Stimulated activated CD8-positive, alpha-beta memory T cell treated with anti-CD3 and anti-CD28 coated beads, Interleukin-15, amount 100 ng/mL, for 24 hours (primary cell): Measurements from ENCODE around the gene ANO3.

Experiments
- DNase-seq: peaks from one replicate; pipeline ENCODE4 v3.0.0-alpha.2; 2020; ENCODE audit warnings: low read depth

ANO3 gene

GRCh38 chr11:26493616-26494015 lies 161.7 kb downstream of the ANO3 start:
- DNase-seq: no peak

DNA sequence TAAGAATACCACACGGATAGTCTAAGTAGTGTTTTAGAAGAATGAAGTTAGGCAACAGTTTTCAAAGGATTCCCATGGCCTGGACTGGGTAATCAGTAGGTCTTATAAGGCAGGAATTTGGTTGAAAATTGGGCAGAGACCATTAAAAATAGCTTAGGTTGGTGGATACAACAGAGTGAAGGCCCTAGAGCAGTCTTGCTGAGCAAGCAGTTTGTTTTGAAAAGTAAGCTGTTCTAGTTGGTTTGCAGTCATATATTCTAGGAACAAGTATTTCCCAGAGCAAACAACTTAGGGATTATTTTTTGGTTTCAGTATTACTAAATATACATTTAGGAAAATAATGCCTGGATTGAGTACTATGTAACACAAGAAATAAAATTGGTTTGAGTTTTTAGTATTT lies 175.3 kb downstream of the ANO3 start:
- DNase-seq: no peak

- no peak for DNase-seq
Measured at GRCh38 chr11:26510164-26510563, 178.2 kb downstream of the ANO3 start.

DNA sequence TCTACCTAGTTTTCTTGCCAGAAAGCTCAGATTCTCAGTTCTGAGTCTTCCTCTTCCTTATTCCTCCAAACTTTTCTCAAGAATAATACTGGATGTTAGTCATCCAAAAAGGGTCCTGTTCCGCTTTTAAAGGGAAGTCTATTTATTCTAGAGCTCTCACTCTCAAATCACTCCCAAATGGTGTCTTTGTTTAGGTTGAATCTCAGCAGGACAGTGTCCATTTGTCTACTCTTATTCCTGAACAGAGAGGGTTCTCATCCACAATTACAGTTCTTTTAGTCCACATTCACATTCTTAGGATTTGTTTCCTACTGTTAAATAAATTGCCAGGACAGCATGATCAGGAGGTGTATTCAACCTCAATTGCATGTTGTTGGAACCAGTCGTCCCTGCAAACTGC lies 178.8 kb downstream of the ANO3 start:
- DNase-seq: no peak

GRCh38 chr11:26512196-26512595 lies 180.3 kb downstream of the ANO3 start:
- DNase-seq: no peak

- DNase-seq: no peak
Measured at GRCh38 chr11:26519469-26519868, 187.5 kb downstream of the ANO3 start.

- no peak for DNase-seq
Measured at GRCh38 chr11:26522912-26523610, 191.1 kb downstream of the ANO3 start.

GRCh38 chr11:26527685-26528084 lies 195.8 kb downstream of the ANO3 start:
- DNase-seq: no peak

DNA sequence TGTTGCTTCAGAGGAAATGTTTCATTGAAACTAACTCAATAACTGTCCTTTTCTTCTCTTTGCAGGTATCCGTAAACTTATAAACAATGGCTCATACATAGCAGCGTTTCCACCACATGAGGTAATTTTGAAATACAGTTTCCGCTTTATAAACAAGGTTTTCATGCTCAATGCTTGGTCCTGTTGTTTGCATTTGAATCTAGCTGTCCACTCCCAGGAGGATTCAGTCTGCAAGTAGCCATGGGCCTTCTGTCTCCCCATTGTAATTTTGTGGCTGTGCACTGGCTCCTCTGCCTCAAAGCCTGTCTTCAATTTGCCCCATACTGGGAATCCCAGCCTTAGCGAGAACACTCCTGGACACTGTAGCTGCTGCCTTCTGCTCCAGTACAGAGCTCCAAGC lies 205.4 kb downstream of the ANO3 start:
- no peak for DNase-seq

DNA sequence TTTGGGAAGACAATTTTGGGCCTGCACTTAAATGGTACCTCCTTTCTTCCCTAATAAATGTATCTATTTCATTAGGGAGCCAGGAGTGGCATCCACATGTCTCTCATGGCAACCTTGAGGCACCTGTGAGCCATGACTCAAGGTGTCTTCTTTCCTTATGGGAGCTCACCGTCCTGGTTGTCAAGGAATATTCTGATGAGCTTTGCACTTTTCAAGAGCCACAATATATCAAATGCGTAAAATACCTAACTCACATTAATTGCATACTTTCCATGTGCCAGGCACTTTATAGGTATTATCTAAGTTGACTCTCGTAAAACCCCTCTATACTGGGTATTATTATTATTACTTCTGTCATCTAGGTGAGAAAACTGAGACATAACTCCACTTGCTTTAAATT lies 207.6 kb downstream of the ANO3 start:
- no peak for DNase-seq

GRCh38 chr11:26541870-26542269 lies 209.9 kb downstream of the ANO3 start:
- DNase-seq: no peak

- DNase-seq: no peak
Measured at GRCh38 chr11:26549176-26549575, 217.2 kb downstream of the ANO3 start.

- no peak for DNase-seq
Measured at GRCh38 chr11:26550022-26550421, 218.1 kb downstream of the ANO3 start.

DNA sequence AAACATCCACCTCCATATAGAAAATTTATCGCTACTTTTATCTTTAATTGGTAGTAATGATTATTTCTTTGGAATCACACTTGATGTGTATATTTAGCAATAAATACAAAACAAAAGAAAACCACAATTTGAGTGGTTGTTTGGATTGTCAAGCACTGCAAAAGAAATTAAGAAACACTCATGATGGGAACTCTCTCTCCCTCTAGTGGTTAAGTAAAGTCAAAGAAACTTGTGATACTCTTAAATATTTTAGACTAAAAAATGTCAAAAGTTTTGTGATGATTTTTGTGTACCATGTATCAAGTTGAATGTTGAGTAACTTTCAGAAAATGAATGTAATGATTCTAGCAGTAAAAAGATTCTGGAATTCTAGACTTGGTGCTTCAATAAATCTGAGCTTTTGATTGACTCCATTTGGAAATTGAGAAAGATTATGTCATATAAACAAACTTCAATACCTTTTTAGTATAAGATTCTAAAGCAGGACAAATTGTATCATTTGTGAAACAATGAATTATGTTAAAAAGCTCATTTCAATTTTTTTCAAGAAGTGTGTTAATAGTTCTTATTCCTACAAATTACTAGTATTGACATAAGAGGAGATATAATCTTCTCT lies 219.4 kb downstream of the ANO3 start:
- DNase-seq: no peak

GRCh38 chr11:26553182-26553581 lies 221.3 kb downstream of the ANO3 start:
- DNase-seq: no peak

GRCh38 chr11:26554455-26554854 lies 222.5 kb downstream of the ANO3 start:
- no peak for DNase-seq

- DNase-seq: no peak
Measured at GRCh38 chr11:26556582-26556981, 224.7 kb downstream of the ANO3 start.

DNA sequence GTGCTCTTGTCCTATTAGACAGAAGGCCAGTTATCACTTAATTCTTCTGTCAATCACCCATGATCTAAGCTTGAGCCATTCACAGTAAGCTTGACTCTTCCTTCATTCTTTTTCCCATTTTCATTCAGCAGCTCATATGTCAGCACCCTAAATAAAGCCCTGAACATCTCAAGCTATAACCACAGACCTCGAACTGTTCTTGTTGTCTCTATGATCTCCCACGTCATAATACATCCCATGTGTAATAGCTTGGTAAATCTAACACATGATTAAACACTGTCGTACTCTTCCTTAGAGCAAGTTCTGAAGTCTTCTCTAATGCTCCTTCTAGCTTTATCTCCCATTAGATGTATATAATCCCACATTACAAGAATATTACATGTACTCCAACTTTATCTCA lies 225.7 kb downstream of the ANO3 start:
- no peak for DNase-seq

DNA sequence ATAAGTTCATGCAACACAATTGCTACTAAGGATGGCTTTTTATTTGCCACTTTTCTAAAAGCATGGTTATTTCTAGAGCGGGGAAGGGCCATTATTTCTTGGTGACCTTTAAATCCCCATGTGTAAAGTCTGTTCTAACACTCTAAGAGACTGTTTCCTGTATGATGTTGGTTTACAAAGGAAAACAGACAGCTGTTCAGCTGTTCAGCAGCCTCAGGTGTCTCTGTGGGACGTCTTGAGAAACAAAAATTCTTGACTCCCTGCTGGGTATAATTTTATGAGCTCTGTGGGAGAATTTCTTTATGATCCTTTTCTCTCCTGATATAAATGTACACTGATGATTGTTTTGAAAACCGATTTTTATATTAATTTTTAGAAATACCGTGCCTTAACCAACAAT lies 226.3 kb downstream of the ANO3 start:
- DNase-seq: no peak

GRCh38 chr11:26569646-26570045 lies 237.7 kb downstream of the ANO3 start:
- DNase-seq: no peak

GRCh38 chr11:26571861-26572654 lies 240.1 kb downstream of the ANO3 start, which contains the start of gene MUC15:
MUC15 (minus strand) TSS chr11:26572263; CDS start chr11:26567094, 5,169 bp downstream.
- DNase-seq: no peak

DNA sequence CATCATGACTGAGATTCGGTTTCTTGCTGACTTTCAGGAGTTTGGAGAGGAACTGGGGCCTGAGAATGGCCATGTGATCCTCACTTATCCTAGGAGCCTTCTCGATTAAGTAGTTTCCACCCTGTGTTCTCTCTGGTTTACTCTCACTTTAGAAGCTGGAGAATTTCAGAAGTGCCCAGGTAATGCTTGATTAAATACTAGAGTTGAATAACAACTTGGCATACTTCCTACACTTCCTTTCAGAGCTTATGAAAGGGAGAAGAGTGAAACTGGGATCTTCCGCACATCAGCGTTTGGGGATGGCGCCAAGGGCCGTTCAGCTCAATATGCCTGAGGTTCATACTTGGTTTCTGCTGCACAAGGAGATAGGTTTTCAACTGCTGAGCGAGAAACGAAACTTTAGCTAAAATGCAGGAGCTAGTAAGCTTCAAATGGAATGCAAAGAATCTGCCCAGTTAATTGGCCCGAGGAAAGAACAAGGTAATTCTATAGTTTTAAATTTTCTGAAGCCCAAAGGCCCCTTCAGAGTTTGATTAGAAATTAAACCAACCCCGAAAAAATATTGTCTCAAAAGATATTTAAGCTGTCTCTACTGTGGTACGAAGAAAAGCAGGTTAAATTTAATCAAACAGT lies 241.0 kb downstream of the ANO3 start:
- DNase-seq: no peak

DNA sequence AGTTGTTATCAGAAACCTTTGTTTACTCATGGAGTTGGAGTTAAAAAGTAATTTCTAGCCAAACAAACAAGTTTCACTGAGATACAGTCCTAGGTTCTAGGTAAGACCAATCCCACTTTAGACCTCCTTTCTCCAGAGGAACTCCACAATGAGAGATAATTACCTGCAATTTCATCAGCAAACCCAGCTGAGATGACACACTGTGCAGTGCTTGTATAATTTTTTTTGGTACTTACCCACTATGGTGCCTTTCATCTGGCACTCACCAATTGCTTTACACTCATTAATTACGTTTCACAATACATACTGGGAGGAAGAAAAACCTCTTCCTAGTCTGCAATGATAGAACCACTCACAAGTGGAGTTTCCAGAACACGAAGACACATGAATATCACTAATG lies 242.0 kb downstream of the ANO3 start:
- no peak for DNase-seq
